GM19193 (cell line): ENCODE measurements around the gene CCL4.

Experiments
- POLR2A ChIP-seq: IDR thresholded peaks from 4 replicates; pipeline ENCODE4 v1.6.1; 2011; ENCODE audit not compliant: insufficient read depth, insufficient read length; ENCODE audit errors: extremely low read depth

Gene CCL4

GRCh38 chr17:36103401-36103975 is at the start of gene CCL4:
Gene CCL4, plus strand, starts transcription at chr17:36103827. Its CDS starts 79 bp downstream, at chr17:36103906.
- TF ChIP-seq POLR2A: peak; percentile 11

GRCh38 chr17:36055171-36055570 is 48.5 kb upstream of the CCL4 start:
- TF ChIP-seq POLR2A: no peak

- no peak for TF ChIP-seq POLR2A
Observed at GRCh38 chr17:36055921-36056520, 47.6 kb upstream of the CCL4 start.

- TF ChIP-seq POLR2A: no peak
Observed at GRCh38 chr17:36057911-36058310, 45.7 kb upstream of the CCL4 start.

- TF ChIP-seq POLR2A: no peak
Observed at GRCh38 chr17:36059406-36059805, 44.2 kb upstream of the CCL4 start.

GRCh38 chr17:36060816-36061215 is 42.8 kb upstream of the CCL4 start:
- TF ChIP-seq POLR2A: no peak

- no peak for TF ChIP-seq POLR2A
Observed at GRCh38 chr17:36063786-36064541, 39.7 kb upstream of the CCL4 start, which contains the start of gene CCL18. Gene CCL18, plus strand, starts transcription at chr17:36064272. Its CDS starts 71 bp downstream, at chr17:36064343.

- no peak for TF ChIP-seq POLR2A
Observed at GRCh38 chr17:36066365-36066985, 37.2 kb upstream of the CCL4 start.

- no peak for TF ChIP-seq POLR2A
Observed at GRCh38 chr17:36068524-36068923, 35.1 kb upstream of the CCL4 start.

- TF ChIP-seq POLR2A: no peak
Observed at GRCh38 chr17:36069136-36069535, 34.5 kb upstream of the CCL4 start.

GRCh38 chr17:36070427-36070826 is 33.2 kb upstream of the CCL4 start:
- TF ChIP-seq POLR2A: no peak

- TF ChIP-seq POLR2A: no peak
Observed at GRCh38 chr17:36071751-36072150, 31.9 kb upstream of the CCL4 start.

- TF ChIP-seq POLR2A: no peak
Observed at GRCh38 chr17:36072431-36073121, 31.1 kb upstream of the CCL4 start.

- TF ChIP-seq POLR2A: no peak
Observed at GRCh38 chr17:36074365-36074764, 29.3 kb upstream of the CCL4 start.

GRCh38 chr17:36085765-36086164 is 17.9 kb upstream of the CCL4 start:
- TF ChIP-seq POLR2A: no peak
